HK-2 (cell line): ENCODE measurements around the gene FBXL17.

Source experiments
- DNase-seq: peaks from one replicate; pipeline ENCODE4 v3.0.0-alpha.2; 2018; ENCODE audit not compliant: unreplicated experiment

The FBXL17 gene

GRCh38 chr5:107990881-107991810 lies 390.8 kb downstream of the FBXL17 start:
- no peak for DNase-seq

GRCh38 chr5:107985144-107985543 lies 396.8 kb downstream of the FBXL17 start:
- DNase-seq: no peak

GRCh38 chr5:107982703-107983425 lies 399.0 kb downstream of the FBXL17 start:
- DNase-seq: no peak

GRCh38 chr5:107980923-107981692 lies 400.8 kb downstream of the FBXL17 start:
- no peak for DNase-seq

GRCh38 chr5:107979900-107980299 lies 402.0 kb downstream of the FBXL17 start:
- no peak for DNase-seq

- DNase-seq: no peak
Observed at GRCh38 chr5:107979291-107979690, 402.6 kb downstream of the FBXL17 start.

- DNase-seq: no peak
Observed at GRCh38 chr5:107977550-107978071, 404.3 kb downstream of the FBXL17 start.

- DNase-seq: no peak
Observed at GRCh38 chr5:107975568-107975967, 406.3 kb downstream of the FBXL17 start.

- no peak for DNase-seq
Observed at GRCh38 chr5:107971846-107972245, 410.1 kb downstream of the FBXL17 start.

GRCh38 chr5:107969847-107970246 lies 412.1 kb downstream of the FBXL17 start:
- DNase-seq: no peak

- no peak for DNase-seq
Observed at GRCh38 chr5:107968998-107969397, 412.9 kb downstream of the FBXL17 start.

GRCh38 chr5:107968406-107968843 lies 413.5 kb downstream of the FBXL17 start:
- DNase-seq: no peak

GRCh38 chr5:107966201-107966600 lies 415.7 kb downstream of the FBXL17 start:
- no peak for DNase-seq

GRCh38 chr5:107964722-107965121 lies 417.2 kb downstream of the FBXL17 start:
- no peak for DNase-seq

GRCh38 chr5:107959573-107960279 lies 422.2 kb downstream of the FBXL17 start:
- DNase-seq: no peak

- no peak for DNase-seq
Observed at GRCh38 chr5:107958861-107959260, 423.0 kb downstream of the FBXL17 start.

- DNase-seq: no peak
Observed at GRCh38 chr5:107958432-107958831, 423.5 kb downstream of the FBXL17 start.

- no peak for DNase-seq
Observed at GRCh38 chr5:107957051-107957450, 424.8 kb downstream of the FBXL17 start.

- DNase-seq: no peak
Observed at GRCh38 chr5:107955321-107955720, 426.6 kb downstream of the FBXL17 start.

- no peak for DNase-seq
Observed at GRCh38 chr5:107954254-107954653, 427.6 kb downstream of the FBXL17 start.

- no peak for DNase-seq
Observed at GRCh38 chr5:107952450-107952849, 429.4 kb downstream of the FBXL17 start.
